B cell (primary cell): ENCODE measurements around the gene ACAP2.

Experiments
- CTCF ChIP-seq: fragments of 200-600 bp; IDR thresholded peaks from one replicate; pipeline ENCODE4 v1.8.0; 2022; ENCODE audit warnings: antibody characterized with exemption, mild to moderate bottlenecking
- EZH2 ChIP-seq: IDR thresholded peaks from 2 replicates; pipeline ENCODE4 v1.6.1; 2012; ENCODE audit warnings: borderline replicate concordance, low read depth, mild to moderate bottlenecking, moderate library complexity, low read length; ENCODE audit not compliant: insufficient read depth, poor library complexity, severe bottlenecking

- TF ChIP-seq CTCF (no peak), EZH2 (no peak)
Measured at GRCh38 chr3:195265363-195265976, 177.3 kb downstream of the ACAP2 start.
